H9 (cell line): Measurements from ENCODE around the gene MEF2A. TPM values are rescaled to one million over a fixed set of nuclear protein-coding genes. Genes with fewer than 3 reads are reported as not detected.

Experiments
- DNase-seq: peaks from one replicate; pipeline ENCODE4 v3.0.0-alpha.2; 2017
- H2AFZ ChIP-seq: one replicate; pipeline ENCODE4 v1.6.1; 2013; ENCODE audit warnings: mild to moderate bottlenecking, low read length, control low read depth, moderate library complexity
- H2AK5ac ChIP-seq: 2 replicates; pipeline ENCODE4 v1.6.1; 2013; ENCODE audit warnings: low read length, control low read depth, mixed read lengths; ENCODE audit not compliant: insufficient read length
- H2BK120ac ChIP-seq: one replicate; pipeline ENCODE4 v1.6.1; 2013; ENCODE audit warnings: low read depth, mild to moderate bottlenecking, low read length, control low read depth, inconsistent platforms; ENCODE audit not compliant: poor library complexity, severe bottlenecking
- H2BK12ac ChIP-seq: 2 replicates; pipeline ENCODE4 v1.6.1; 2013; ENCODE audit warnings: low read length, control low read depth, mixed read lengths, low read depth; ENCODE audit not compliant: insufficient read length
- H2BK15ac ChIP-seq: 2 replicates; pipeline ENCODE4 v1.6.1; 2013; ENCODE audit warnings: low read depth, low read length, control low read depth
- H2BK20ac ChIP-seq: one replicate; pipeline ENCODE4 v1.6.1; 2013; ENCODE audit warnings: low read depth, mild to moderate bottlenecking, low read length, control low read depth, inconsistent platforms; ENCODE audit not compliant: poor library complexity, severe bottlenecking
- H2BK5ac ChIP-seq: 2 replicates; pipeline ENCODE4 v1.6.1; 2013; ENCODE audit warnings: low read length, control low read depth, mixed read lengths; ENCODE audit not compliant: insufficient read length
- H3K14ac ChIP-seq: 2 replicates; pipeline ENCODE4 v1.6.1; 2013; ENCODE audit warnings: low read length, control low read depth; ENCODE audit not compliant: insufficient read depth
- H3K18ac ChIP-seq: 2 replicates; pipeline ENCODE4 v1.6.1; 2013; ENCODE audit warnings: low read depth, mild to moderate bottlenecking, mixed read lengths, low read length, control low read depth; ENCODE audit not compliant: insufficient read length
- H3K23ac ChIP-seq: 2 replicates; pipeline ENCODE4 v1.6.1; 2013; ENCODE audit warnings: low read length, control low read depth, mixed read lengths, low read depth; ENCODE audit not compliant: insufficient read length
- H3K23me2 ChIP-seq: 2 replicates; pipeline ENCODE4 v1.6.1; 2013; ENCODE audit warnings: low read depth, mild to moderate bottlenecking, mixed read lengths, low read length, control low read depth; ENCODE audit not compliant: insufficient read length, poor library complexity, severe bottlenecking
- H3K27ac ChIP-seq: 2 replicates; pipeline ENCODE4 v1.5.1; 2013; ENCODE audit warnings: low read length, control low read depth, mixed read lengths, low read depth; ENCODE audit not compliant: insufficient read length
- H3K27me3 ChIP-seq: 2 replicates; pipeline ENCODE4 v1.6.1; 2013; ENCODE audit warnings: low read length, control low read depth, inconsistent platforms; ENCODE audit not compliant: insufficient read depth
- H3K4ac ChIP-seq: 2 replicates; pipeline ENCODE4 v1.6.1; 2013; ENCODE audit warnings: low read depth, mild to moderate bottlenecking, control low read depth, inconsistent platforms, low read length, moderate library complexity
- H3K4me1 ChIP-seq: 2 replicates; pipeline ENCODE4 v1.6.1; 2013; ENCODE audit warnings: low read length, control low read depth, inconsistent platforms; ENCODE audit not compliant: insufficient read depth
- H3K4me2 ChIP-seq: 2 replicates; pipeline ENCODE4 v1.6.1; 2013; ENCODE audit warnings: low read length, control low read depth, mixed read lengths; ENCODE audit not compliant: insufficient read length, insufficient read depth
- H3K56ac ChIP-seq: 2 replicates; pipeline ENCODE4 v1.6.1; 2013; ENCODE audit warnings: low read depth, mild to moderate bottlenecking, mixed read lengths, low read length, control low read depth; ENCODE audit not compliant: insufficient read length
- H3K79me1 ChIP-seq: 2 replicates; pipeline ENCODE4 v1.6.1; 2013; ENCODE audit warnings: low read depth, mild to moderate bottlenecking, moderate library complexity, low read length, control low read depth, inconsistent platforms; ENCODE audit not compliant: insufficient read depth, poor library complexity, severe bottlenecking
- H3K79me2 ChIP-seq: 2 replicates; pipeline ENCODE4 v1.6.1; 2013; ENCODE audit warnings: low read length, control low read depth, inconsistent platforms; ENCODE audit not compliant: insufficient read depth
- H3K9ac ChIP-seq: 2 replicates; pipeline ENCODE4 v1.6.1; 2013; ENCODE audit warnings: low read length, control low read depth, mixed read lengths; ENCODE audit not compliant: insufficient read length; ENCODE audit errors: extremely low read depth
- H3K9me3 ChIP-seq: one replicate; pipeline ENCODE4 v1.6.1; 2013; ENCODE audit warnings: low read depth, low read length, inconsistent platforms; ENCODE audit not compliant: control insufficient read depth
- H3T11ph ChIP-seq: one replicate; pipeline ENCODE4 v1.6.1; 2013; ENCODE audit warnings: mild to moderate bottlenecking, low read length, control low read depth, inconsistent platforms
- H4K20me1 ChIP-seq: one replicate; pipeline ENCODE4 v1.6.1; 2013; ENCODE audit not compliant: control insufficient read depth, insufficient read length, insufficient read depth
- H4K5ac ChIP-seq: 2 replicates; pipeline ENCODE4 v1.6.1; 2013; ENCODE audit warnings: low read depth, mild to moderate bottlenecking, mixed read lengths, low read length, control low read depth; ENCODE audit not compliant: insufficient read length
- H4K8ac ChIP-seq: replicated peaks from 2 replicates; pipeline ENCODE4 v1.6.1; 2013; ENCODE audit warnings: low read length, control low read depth, mixed read lengths, low read depth; ENCODE audit not compliant: insufficient read length
- H4K91ac ChIP-seq: 2 replicates; pipeline ENCODE4 v1.6.1; 2013; ENCODE audit warnings: low read depth, mild to moderate bottlenecking, moderate library complexity, mixed read lengths, low read length, control low read depth; ENCODE audit not compliant: insufficient read length
- H3K27ac Mint-ChIP-seq, 3 experiments: 2 replicates in 2 of 3; 3 replicates in 1 of 3; pipeline ENCODE4 v1.8.0; 2020 to 2021; ENCODE audit warnings: mixed read lengths in 3 of 3, mild to moderate bottlenecking in 1 of 3, moderate library complexity in 1 of 3
- H3K27me3 Mint-ChIP-seq: 2 replicates; pipeline ENCODE4 v1.8.0; 2021; ENCODE audit warnings: low read depth, mild to moderate bottlenecking, moderate library complexity, mixed read lengths
- H3K36me3 Mint-ChIP-seq, 3 experiments: 2 replicates in 2 of 3; 3 replicates in 1 of 3; pipeline ENCODE4 v1.8.0; 2020 to 2021; ENCODE audit warnings: low read depth in 3 of 3, mixed read lengths in 3 of 3; ENCODE audit not compliant: insufficient read depth in 1 of 3
- H3K4me1 Mint-ChIP-seq, 2 experiments: 2 replicates each; pipeline ENCODE4 v1.8.0; 2020; ENCODE audit warnings: mixed read lengths in 2 of 2
- H3K4me3 Mint-ChIP-seq, 2 experiments: 2 replicates in 1 of 2; 3 replicates in 1 of 2; pipeline ENCODE4 v1.8.0; 2020 to 2021; ENCODE audit warnings: mild to moderate bottlenecking in 2 of 2, mixed read lengths in 2 of 2, moderate library complexity in 1 of 2
- H3K9me3 Mint-ChIP-seq, 2 experiments: 2 replicates in 1 of 2; 3 replicates in 1 of 2; pipeline ENCODE4 v1.8.0; 2020; ENCODE audit warnings: mild to moderate bottlenecking in 2 of 2, mixed read lengths in 2 of 2, moderate library complexity in 1 of 2
- WGBS: extraction: QIAGEN DNeasy Blood & Tissue Kit; methylation state at CpG from one replicate; pipeline ENCODE4 v1.1.7; 2013; ENCODE audit warnings: missing lambda C conversion rate, low lambda C conversion rate, mixed read lengths; ENCODE audit not compliant: insufficient read length; ENCODE audit errors: extremely low coverage; 5-methylcytosine and 5-hydroxymethylcytosine counted together
- total RNA-seq: library from RNA; stranded (reverse); gene quantifications from 2 replicates; pipeline ENCODE4 v1.2.1, GENCODE V29; 2021
- TF ChIP-seq, protein P1 (sequence below): fragments of 200-600 bp; sonication (generic); conservative IDR thresholded peaks from 3 replicates; pipeline ENCODE4 v1.8.0; 2021; ENCODE audit warnings: antibody characterized with exemption, mild to moderate bottlenecking

Gene MEF2A
- total RNA-seq, 1 experiment from 2014 or later: 20.7 TPM

DNA sequence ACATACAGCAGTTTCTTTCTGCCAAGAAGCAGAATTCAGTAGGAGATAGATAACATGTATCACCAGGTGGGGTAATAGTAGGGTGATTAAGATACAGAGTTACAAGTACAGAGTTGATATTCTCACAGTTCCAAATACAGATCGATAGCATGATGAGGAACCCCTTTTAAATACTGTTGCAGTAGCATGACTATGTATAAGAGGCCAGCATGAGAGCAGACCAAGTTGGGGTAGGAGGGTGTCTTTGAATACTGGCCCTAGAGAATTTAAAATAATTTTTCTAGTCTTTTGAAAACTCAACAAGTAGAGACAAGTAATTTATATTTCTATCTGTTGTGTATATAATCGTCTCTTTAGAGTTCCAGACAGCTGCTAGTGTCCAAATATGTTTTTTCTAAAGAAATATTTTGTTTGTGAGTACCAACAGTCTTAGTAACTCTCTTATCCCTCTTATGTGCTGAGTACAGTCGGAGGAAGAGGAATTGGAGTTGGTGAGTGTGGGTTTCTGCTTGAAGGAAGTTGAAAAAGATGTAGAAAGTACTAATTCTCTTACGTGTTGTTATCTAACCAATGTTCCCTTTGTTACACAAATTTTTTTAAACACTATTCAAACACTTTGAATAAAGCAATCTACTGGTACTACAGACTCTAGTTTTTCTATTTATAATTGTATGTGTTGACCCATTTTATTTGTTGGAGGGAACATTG lies 137.3 kb downstream of the MEF2A start:
- H3K9me3 ChIP-seq: no peaks in the 10 kb centered on the region
- H3K18ac ChIP-seq: no peak overlapping the region
- no peak overlapping the region for H2AFZ ChIP-seq
- H3K79me2 ChIP-seq: no peaks in the 10 kb centered on the region
- no peak overlapping the region for H3K27ac ChIP-seq
- no peak overlapping the region for H2AK5ac ChIP-seq
- DNase-seq: no peak
- H3K27me3 ChIP-seq: no peaks in the 10 kb centered on the region
- H3K9ac ChIP-seq: no peak overlapping the region
- Mint-ChIP-seq H3K4me1 (peaks cover 7 to 9% of the 10 kb centered on the region in 2 experiments; a peak in 3 of 4 replicates), H3K27me3 (no peaks in the 10 kb centered on the region; the same call in 1 of the 2 replicates), H3K27ac (peak overlapping the region; percentile 16 to 77 (median 37); a peak in 5 of 7 replicates), H3K9me3 (no peaks in the 10 kb centered on the region), H3K36me3 (no peaks in the 10 kb centered on the region), H3K4me3 (no peak overlapping the region)
- no peak overlapping the region for H4K8ac ChIP-seq
- H3K4ac ChIP-seq: no peak overlapping the region
- no peak overlapping the region for H3K4me2 ChIP-seq
- no peak overlapping the region for H2BK20ac ChIP-seq
- H4K20me1 ChIP-seq: no peaks in the 10 kb centered on the region
- no peak overlapping the region for H4K5ac ChIP-seq
- H3K14ac ChIP-seq: no peak overlapping the region
- H3K56ac ChIP-seq: no peak overlapping the region
- no CpG with 5 or more reads among the region's 4 CpGs for WGBS
- no peak overlapping the region for H4K91ac ChIP-seq
- H3T11ph ChIP-seq: no peak overlapping the region
- no peaks in the 10 kb centered on the region for H3K79me1 ChIP-seq
- H2BK5ac ChIP-seq: no peak overlapping the region
- no peak overlapping the region for H2BK12ac ChIP-seq
- H3K23ac ChIP-seq: no peak overlapping the region
- H3K23me2 ChIP-seq: no peaks in the 10 kb centered on the region
- TF ChIP-seq, protein P1, sequence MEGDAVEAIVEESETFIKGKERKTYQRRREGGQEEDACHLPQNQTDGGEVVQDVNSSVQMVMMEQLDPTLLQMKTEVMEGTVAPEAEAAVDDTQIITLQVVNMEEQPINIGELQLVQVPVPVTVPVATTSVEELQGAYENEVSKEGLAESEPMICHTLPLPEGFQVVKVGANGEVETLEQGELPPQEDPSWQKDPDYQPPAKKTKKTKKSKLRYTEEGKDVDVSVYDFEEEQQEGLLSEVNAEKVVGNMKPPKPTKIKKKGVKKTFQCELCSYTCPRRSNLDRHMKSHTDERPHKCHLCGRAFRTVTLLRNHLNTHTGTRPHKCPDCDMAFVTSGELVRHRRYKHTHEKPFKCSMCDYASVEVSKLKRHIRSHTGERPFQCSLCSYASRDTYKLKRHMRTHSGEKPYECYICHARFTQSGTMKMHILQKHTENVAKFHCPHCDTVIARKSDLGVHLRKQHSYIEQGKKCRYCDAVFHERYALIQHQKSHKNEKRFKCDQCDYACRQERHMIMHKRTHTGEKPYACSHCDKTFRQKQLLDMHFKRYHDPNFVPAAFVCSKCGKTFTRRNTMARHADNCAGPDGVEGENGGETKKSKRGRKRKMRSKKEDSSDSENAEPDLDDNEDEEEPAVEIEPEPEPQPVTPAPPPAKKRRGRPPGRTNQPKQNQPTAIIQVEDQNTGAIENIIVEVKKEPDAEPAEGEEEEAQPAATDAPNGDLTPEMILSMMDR: no peak
- H3K4me1 ChIP-seq: no peaks in the 10 kb centered on the region
- no peak overlapping the region for H2BK15ac ChIP-seq
- no peak overlapping the region for H2BK120ac ChIP-seq
